ENCODE results near the gene PER1.

Gene PER1

DNA sequence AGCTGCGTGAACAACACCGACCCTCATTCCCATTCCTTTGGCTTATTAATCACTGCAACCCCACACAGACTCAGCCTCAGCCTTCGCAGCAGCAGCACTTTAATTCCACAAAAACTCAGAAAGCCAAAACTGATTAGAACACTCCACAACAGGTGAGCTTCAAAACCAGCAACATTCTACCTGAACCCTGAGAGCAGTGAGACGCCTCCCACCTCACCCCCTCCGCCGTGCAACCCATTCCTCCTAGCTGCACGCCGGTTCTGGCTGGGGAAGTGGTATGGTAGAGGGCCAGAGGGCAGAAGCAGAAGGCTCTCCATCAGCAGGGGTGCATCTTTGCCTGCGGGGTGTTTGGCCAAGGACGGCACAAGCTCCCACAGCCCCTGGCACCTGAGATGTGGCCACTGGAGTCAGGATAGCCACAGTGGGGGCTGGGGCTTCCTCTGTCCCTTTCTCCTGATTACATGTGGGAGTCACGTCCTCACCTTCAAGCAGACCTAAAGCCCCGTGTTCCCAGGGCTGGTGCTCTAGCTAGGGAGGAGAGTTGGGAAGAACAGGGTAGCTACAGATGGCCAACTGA lies 36.1 kb upstream of the PER1 start:
- no peak for DNase-seq (ENCODE audit: low read depth)
- TF ChIP-seq, protein P1, sequence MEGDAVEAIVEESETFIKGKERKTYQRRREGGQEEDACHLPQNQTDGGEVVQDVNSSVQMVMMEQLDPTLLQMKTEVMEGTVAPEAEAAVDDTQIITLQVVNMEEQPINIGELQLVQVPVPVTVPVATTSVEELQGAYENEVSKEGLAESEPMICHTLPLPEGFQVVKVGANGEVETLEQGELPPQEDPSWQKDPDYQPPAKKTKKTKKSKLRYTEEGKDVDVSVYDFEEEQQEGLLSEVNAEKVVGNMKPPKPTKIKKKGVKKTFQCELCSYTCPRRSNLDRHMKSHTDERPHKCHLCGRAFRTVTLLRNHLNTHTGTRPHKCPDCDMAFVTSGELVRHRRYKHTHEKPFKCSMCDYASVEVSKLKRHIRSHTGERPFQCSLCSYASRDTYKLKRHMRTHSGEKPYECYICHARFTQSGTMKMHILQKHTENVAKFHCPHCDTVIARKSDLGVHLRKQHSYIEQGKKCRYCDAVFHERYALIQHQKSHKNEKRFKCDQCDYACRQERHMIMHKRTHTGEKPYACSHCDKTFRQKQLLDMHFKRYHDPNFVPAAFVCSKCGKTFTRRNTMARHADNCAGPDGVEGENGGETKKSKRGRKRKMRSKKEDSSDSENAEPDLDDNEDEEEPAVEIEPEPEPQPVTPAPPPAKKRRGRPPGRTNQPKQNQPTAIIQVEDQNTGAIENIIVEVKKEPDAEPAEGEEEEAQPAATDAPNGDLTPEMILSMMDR (conservative IDR thresholded peaks at IDR 0.05; ENCODE audit: low read depth, low read length), result no peak
- H3K4me3 ChIP-seq (ENCODE audit: low read length), result peak overlapping the region; percentile 73

DNA sequence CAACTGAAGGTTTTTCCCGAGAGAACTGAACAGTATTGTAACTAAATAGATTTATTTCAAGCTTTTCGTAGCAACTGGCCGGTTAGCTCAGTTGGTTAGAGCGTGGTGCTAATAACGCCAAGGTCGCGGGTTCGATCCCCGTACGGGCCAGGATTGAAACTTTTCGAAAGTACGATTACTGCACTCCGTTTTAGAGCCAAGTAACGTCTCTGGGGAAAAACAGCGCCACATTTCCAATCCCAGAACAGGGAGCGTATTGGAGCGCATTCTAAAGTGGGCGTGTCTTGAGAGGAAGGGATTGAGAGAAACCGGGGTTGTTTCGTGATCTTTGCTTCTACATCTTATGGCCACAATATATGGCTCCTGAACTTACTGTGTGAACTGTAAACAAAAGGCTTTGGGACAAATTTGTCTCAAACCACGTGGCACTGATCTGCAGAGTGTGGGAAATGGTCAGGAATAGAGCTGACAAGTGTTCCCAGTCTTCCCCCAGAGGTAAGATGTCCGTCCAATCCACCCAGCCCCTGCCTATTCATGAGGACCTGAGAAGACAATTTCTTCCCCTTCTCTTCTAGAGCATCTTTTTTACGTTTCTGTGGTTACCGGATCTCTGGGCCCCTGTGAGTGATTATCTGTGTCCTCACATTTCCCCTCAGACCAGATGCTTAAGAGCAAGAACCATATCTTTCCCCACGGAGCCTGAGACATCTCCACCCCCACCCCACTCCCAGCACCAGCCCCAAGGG lies 35.5 kb upstream of the PER1 start:
- DNase-seq (ENCODE audit: low read depth), result peak; percentile 95
- peak overlapping the region; percentile 97 for H3K4me3 ChIP-seq (ENCODE audit: low read length)
- TF ChIP-seq, protein P1 (conservative IDR thresholded peaks at IDR 0.05; ENCODE audit: low read depth, low read length), result no peak

DNA sequence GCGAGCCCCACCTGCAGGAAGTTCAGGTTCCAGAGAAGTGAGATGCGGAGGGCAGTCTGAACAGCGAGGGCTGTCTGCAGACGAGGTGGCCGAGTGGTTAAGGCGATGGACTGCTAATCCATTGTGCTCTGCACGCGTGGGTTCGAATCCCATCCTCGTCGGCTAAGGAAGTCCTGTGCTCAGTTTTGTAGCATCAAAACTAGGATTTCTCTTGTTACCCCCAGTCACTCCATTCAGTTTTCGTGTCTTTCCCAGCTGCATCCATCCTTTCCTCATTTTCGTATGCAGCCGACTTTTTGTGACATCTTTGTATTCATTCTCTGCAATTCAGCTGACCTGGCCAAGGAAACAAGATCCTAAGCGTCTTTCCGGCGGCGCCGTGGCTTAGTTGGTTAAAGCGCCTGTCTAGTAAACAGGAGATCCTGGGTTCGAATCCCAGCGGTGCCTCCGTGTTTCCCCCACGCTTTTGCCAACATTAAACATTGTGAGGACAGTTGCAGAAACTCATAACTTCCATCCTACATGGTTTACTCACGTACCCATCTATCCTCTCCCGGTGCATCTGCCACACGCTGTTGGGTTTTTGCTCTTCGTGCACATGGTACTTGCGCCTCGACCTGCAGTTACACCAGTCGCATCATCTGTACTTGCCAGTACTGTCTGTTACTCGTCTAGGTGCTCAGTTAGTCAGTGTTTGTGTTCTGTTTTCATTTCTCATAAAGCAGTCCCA lies 34.7 kb upstream of the PER1 start:
- TF ChIP-seq, protein P1 (conservative IDR thresholded peaks at IDR 0.05; ENCODE audit: low read depth, low read length), result peak; percentile 53
- peak overlapping the region; percentile 97 for H3K4me3 ChIP-seq (ENCODE audit: low read length)
- peak; percentile 82 for DNase-seq (ENCODE audit: low read depth)

DNA sequence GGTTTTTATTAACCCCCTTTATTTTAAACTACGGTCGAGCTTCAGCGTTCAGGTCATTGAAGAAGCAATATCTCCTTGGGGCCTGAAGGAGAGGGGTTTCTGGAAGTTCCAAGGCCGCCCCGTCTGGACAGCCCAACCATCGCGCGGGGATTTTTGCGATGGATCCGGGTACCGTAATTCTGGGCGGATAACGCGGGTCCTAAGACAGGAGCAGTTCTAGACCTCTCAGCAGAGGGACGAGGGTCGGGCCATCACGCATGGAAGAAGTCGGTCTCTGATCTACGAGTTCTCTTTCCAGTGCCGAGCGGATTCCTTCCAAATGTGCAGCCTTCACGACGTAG lies 34.2 kb upstream of the PER1 start:
- TF ChIP-seq, protein P1 (conservative IDR thresholded peaks at IDR 0.05; ENCODE audit: low read depth, low read length), result no peak
- peak overlapping the region; percentile 97 for H3K4me3 ChIP-seq (ENCODE audit: low read length)
- no peak for DNase-seq (ENCODE audit: low read depth)

DNA sequence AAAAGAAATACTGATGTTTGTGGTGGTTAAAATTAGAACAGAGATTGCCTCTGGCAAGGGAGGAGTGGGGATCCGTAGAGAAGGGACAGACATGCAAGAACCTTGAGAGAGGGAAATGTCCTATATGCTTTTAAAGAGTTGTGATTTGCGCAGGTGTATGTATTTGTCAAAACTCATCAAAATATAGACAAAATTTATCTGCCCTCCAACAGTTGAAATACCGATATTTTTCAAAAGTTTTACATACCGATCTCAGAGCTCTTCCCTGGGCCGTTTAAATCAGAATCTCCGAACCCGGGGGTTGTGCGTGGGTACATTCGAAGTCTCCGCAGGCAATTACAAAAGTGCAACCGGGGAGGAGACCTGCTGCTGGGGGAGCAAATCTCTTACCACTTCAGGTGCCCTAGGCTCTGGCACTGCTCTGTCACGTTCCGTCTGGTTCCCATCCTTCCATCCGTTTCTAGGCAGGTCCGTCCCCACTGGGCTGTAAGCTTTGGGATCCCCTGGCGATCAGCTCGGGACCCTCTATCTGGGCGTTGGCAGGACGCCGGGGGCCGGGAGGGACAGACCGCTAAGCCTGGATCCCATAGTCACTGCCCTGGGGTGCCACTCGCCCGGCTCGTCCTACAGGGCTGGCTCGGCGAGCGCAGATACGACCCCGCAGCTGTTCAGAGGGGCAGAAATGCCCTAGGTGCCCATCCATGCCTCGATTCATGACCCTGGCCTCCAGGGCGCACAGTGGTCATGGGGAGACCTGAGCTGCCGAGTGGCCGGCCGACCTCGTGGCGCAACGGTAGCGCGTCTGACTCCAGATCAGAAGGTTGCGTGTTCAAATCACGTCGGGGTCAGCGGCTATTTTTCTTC lies 33.6 kb upstream of the PER1 start:
- H3K4me3 ChIP-seq (ENCODE audit: low read length), result peak overlapping the region; percentile 97
- TF ChIP-seq, protein P1 (conservative IDR thresholded peaks at IDR 0.05; ENCODE audit: low read depth, low read length), result no peak
- DNase-seq (ENCODE audit: low read depth), result no peak

DNA sequence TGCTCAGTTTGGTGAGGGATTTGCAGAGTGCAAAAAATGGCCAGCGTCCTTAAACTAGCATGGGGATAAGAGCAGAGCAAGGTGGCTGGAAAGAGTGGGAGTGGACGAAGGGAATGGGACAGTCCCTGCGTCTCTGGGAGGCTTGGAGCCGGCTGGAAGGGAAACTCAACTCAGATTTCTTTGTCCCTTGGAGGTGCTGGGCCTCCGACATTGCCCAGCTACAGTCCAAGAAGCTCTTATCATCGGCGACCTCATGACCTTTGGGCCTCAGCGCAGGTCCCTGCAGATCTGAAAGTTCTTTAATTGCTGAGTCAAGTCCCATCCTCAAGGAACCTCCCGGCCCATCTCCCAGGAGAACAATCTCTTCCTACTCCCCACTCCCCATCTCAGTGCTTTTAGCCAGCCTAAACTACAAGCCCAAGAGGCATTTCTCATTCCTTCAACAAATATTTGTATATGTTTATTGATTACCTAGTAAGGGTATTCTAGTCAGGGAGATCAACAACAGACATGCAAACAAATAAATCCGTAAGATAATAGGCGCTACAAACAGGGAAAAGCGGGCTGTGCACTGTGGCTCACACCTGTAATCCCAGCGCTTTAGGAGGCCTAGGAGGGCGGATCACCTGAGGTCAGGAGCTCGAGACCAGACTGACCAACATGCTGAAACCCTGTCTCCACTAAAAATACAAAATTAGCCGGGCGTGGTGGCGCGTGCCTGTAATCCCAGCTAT lies 25.0 kb upstream of the PER1 start:
- DNase-seq (ENCODE audit: low read depth), result no peak
- H3K4me3 ChIP-seq (ENCODE audit: low read length), result peak overlapping the region; percentile 75
- TF ChIP-seq, protein P1 (conservative IDR thresholded peaks at IDR 0.05; ENCODE audit: low read depth, low read length), result no peak
